ENCODE results near the gene KRTAP3-3. TPM values are rescaled to one million over a fixed set of nuclear protein-coding genes. Genes with fewer than 3 reads are reported as not detected.

Gene KRTAP3-3
- total and polyA plus RNA-seq, 4 experiments from 2014 or later: not detected

DNA sequence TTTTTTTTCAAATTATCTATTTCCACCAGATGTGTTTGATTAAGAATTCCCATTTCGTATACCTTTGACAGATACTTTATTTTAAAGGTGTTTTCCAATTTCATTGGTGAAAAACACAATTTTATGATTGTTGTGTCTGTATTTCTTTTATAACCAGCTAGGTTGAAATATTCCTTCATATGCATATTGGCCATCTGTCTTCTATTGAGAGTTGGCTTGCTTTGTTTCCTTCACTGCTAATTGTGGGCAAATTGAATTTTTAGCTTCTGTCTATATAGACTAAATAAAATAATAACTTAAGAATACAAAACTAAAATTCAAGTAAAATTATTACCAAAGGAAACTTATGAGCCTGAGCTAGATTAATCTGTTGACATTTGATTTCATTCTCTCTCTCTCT is 1.2 kb upstream of the KRTAP3-3 start:
- POLR2A ChIA-PET (ENCODE audit: partially characterized antibody): interaction anchor here (0.7 kb wide), 1 partner anchor 11 kb away, joined by 3 read pairs; no protein-coding TSS in a partner anchor

DNA sequence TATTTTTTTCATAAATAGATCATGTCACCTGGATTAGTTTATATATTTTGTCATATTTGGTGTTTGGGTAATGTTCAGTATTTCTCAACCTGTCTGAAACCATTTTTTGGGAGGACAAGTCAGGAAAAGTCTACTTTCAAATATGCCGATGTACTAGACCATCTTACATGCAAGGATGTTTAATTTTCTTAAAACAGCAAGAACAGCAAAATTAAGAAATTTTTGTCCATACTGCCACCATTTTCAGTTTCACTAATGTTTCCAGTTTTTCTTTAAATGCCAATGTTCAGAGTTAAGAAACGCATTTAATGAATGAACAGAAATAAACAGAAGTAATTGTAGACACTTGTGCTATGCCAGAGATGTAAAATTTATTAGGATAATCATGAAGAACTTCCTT is 880 bp downstream of the KRTAP3-3 start:
- Histone ChIP-seq H3K27ac (ENCODE audit: low read depth, low read length) (no peak overlapping the region), H3K27me3 (ENCODE audit: insufficient read depth, low read length) (peaks cover 5% of the 10 kb centered on the region), H3K4me1 (ENCODE audit: insufficient read depth, low read length) (no peaks in the 10 kb centered on the region), H3K9me3 (ENCODE audit: control insufficient read depth in 1 of 2, low read length in 2 of 2) (no peaks in the 10 kb centered on the region), H3K36me3 (ENCODE audit: insufficient read depth, low read length) (no peaks in the 10 kb centered on the region), H3K4me3 (ENCODE audit: low read length in 2 of 2) (no peak overlapping the region)
- H3K27ac Mint-ChIP-seq: no peak overlapping the region
- no peak overlapping the region for H3K4me3 Mint-ChIP-seq
- peaks cover 0 to 2% (median 0%) of the 10 kb centered on the region in 8 donors for H3K9me3 Mint-ChIP-seq
- peaks cover 36 to 45% of the 10 kb centered on the region in 2 donors for H3K27me3 Mint-ChIP-seq
- H3K36me3 Mint-ChIP-seq: no peaks in the 10 kb centered on the region
- peaks cover 0 to 1% (median 0%) of the 10 kb centered on the region in 4 donors for H3K4me1 Mint-ChIP-seq
- intact Hi-C loops (cut with micrococcal nuclease): no loop called here
- POLR2A ChIA-PET (ENCODE audit: partially characterized antibody): no interaction called here
- no peak for DNase-seq
- CTCF ChIA-PET (ENCODE audit: partially characterized antibody): no interaction called here

More for the DNA sequence above, 1.2 kb upstream of the KRTAP3-3 start:
- peaks cover 0 to 1% (median 0%) of the 10 kb centered on the region in 4 donors for H3K4me1 Mint-ChIP-seq
- Histone ChIP-seq H3K4me1 (ENCODE audit: insufficient read depth, low read length) (no peaks in the 10 kb centered on the region), H3K27me3 (ENCODE audit: insufficient read depth, low read length) (peaks cover 5% of the 10 kb centered on the region), H3K4me3 (ENCODE audit: low read length in 2 of 2) (no peak overlapping the region), H3K27ac (ENCODE audit: low read depth, low read length) (no peak overlapping the region), H3K9me3 (ENCODE audit: control insufficient read depth in 1 of 2, low read length in 2 of 2) (no peaks in the 10 kb centered on the region), H3K36me3 (ENCODE audit: insufficient read depth, low read length) (no peaks in the 10 kb centered on the region)
- peaks cover 0 to 2% (median 0%) of the 10 kb centered on the region in 8 donors for H3K9me3 Mint-ChIP-seq
- no peaks in the 10 kb centered on the region for H3K36me3 Mint-ChIP-seq
- no peak overlapping the region for H3K27ac Mint-ChIP-seq
- CTCF ChIA-PET (ENCODE audit: partially characterized antibody): interaction anchor here (1.4 kb wide), 1 partner anchor 554 kb away, joined by 3 read pairs; no protein-coding TSS in a partner anchor
- DNase-seq: no peak
- peaks cover 43 to 53% of the 10 kb centered on the region in 2 donors for H3K27me3 Mint-ChIP-seq
- peak overlapping the region in 1 of 8 donors; percentile 33 for H3K4me3 Mint-ChIP-seq
- intact Hi-C loops (cut with micrococcal nuclease): no loop called here

DNA sequence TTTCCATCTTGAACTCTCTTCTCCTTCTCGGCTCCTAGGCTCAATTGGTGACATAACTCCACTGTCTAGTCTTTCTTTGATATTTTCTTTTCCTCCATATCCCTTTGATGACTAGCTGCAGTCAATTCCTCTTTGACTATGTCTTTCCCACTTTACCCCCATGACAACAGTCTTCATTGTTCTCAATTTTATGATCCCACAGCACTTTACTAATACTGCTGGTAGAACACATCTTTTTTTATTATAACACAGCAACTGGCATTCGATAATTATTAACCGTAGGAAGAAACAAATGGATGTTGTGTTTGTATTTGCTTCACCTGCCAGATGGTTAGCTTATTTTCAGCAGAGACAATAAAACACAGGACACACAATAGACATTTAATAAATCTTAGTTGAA is 1.3 kb downstream of the KRTAP3-3 start:
- H3K4me1 ChIP-seq (ENCODE audit: insufficient read depth, low read length): no peaks in the 10 kb centered on the region
- Mint-ChIP-seq H3K4me3 (no peak overlapping the region), H3K9me3 (peaks cover 0 to 2% (median 0%) of the 10 kb centered on the region in 8 donors), H3K4me1 (peaks cover 0 to 1% (median 0%) of the 10 kb centered on the region in 4 donors), H3K36me3 (no peaks in the 10 kb centered on the region), H3K27me3 (peaks cover 35 to 43% of the 10 kb centered on the region in 2 donors), H3K27ac (no peak overlapping the region)
- no peak overlapping the region for H3K4me3 ChIP-seq (ENCODE audit: low read length in 2 of 2)
- no peaks in the 10 kb centered on the region for H3K9me3 ChIP-seq (ENCODE audit: control insufficient read depth in 1 of 2, low read length in 2 of 2)
- peaks cover 5% of the 10 kb centered on the region for H3K27me3 ChIP-seq (ENCODE audit: insufficient read depth, low read length)
- ChIA-PET POLR2A (ENCODE audit: partially characterized antibody) (no interaction called here), CTCF (ENCODE audit: partially characterized antibody) (no interaction called here)
- DNase-seq: no peak
- no peak overlapping the region for H3K27ac ChIP-seq (ENCODE audit: low read depth, low read length)
- intact Hi-C loops (cut with micrococcal nuclease): no loop called here
- no peaks in the 10 kb centered on the region for H3K36me3 ChIP-seq (ENCODE audit: insufficient read depth, low read length)

DNA sequence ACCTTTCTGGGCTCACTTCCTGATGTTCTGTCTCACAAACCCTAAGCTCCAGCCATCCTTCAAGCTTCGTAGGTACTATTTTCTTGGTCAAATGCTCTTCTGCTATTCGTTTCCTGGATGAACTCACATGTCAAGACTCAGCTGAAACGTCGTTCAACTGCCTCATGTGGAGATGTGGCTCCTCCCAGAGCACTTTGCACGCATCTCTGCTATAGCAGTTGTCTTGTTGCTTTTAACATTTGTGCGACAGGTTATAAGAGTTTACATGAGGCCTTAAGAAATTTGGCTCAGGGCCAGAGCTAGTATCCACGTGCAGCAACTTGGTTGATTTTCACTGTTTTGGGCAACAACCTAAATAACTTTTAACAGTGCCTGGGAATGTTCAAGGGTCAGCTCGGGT is 7.0 kb downstream of the KRTAP3-3 start:
- CTCF ChIA-PET (ENCODE audit: partially characterized antibody): no interaction called here
- Mint-ChIP-seq H3K36me3 (no peaks in the 10 kb centered on the region), H3K27ac (no peak overlapping the region), H3K4me1 (no peaks in the 10 kb centered on the region), H3K9me3 (no peaks in the 10 kb centered on the region), H3K4me3 (no peak overlapping the region), H3K27me3 (peaks cover 14 to 20% of the 10 kb centered on the region in 2 donors)
- H3K36me3 ChIP-seq (ENCODE audit: insufficient read depth, low read length): no peaks in the 10 kb centered on the region
- POLR2A ChIA-PET (ENCODE audit: partially characterized antibody): no interaction called here
- H3K27ac ChIP-seq (ENCODE audit: low read depth, low read length): no peak overlapping the region
- DNase-seq: no peak
- H3K27me3 ChIP-seq (ENCODE audit: insufficient read depth, low read length): no peaks in the 10 kb centered on the region
- no peaks in the 10 kb centered on the region for H3K9me3 ChIP-seq (ENCODE audit: control insufficient read depth in 1 of 2, low read length in 2 of 2)
- H3K4me1 ChIP-seq (ENCODE audit: insufficient read depth, low read length): no peaks in the 10 kb centered on the region
- no peak overlapping the region for H3K4me3 ChIP-seq (ENCODE audit: low read length in 2 of 2)
- intact Hi-C loops (cut with micrococcal nuclease): no loop called here

DNA sequence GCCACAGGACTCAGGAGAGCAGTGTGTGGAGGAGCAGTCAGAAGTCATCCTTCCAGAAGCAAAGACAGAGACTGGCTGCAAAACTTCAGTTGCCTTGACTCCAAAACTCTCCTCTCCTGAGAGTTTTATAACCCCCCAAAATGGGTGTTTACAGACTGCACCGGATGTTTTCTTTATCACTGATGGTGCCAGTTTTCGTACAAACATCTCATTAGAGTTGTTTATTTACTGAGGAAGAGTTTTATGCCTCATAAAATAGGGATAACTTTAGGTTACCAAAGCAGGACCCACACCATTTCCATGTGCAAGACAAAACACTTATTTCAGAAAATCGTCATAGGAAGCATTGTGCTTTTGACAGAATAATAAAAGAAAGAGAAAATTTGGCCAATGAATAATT is 9.7 kb downstream of the KRTAP3-3 start, which contains the start of gene KRT40:
Gene KRT40, minus strand, starts transcription at position 101 of the 400 bp plus-strand sequence. Its CDS starts 53 bp downstream, at position 48.
- Mint-ChIP-seq H3K4me3 (no peak within 1 kb of the TSS), H3K4me1 (no peaks in the 10 kb centered on the region), H3K27ac (no peak within 1 kb of the TSS), H3K36me3 (no peaks in the 10 kb centered on the region), H3K27me3 (peaks cover 8 to 23% of the 10 kb centered on the region in 2 donors), H3K9me3 (no peaks in the 10 kb centered on the region)
- Histone ChIP-seq H3K36me3 (ENCODE audit: insufficient read depth, low read length) (no peaks in the 10 kb centered on the region), H3K27me3 (ENCODE audit: insufficient read depth, low read length) (no peaks in the 10 kb centered on the region), H3K4me3 (ENCODE audit: low read length in 2 of 2) (no peak within 1 kb of the TSS), H3K9me3 (ENCODE audit: control insufficient read depth in 1 of 2, low read length in 2 of 2) (no peaks in the 10 kb centered on the region), H3K4me1 (ENCODE audit: insufficient read depth, low read length) (no peaks in the 10 kb centered on the region), H3K27ac (ENCODE audit: low read depth, low read length) (no peak within 1 kb of the TSS)
- DNase-seq: no peak
- intact Hi-C loops (cut with micrococcal nuclease): no loop called here
- CTCF ChIA-PET (ENCODE audit: partially characterized antibody): no interaction called here
- POLR2A ChIA-PET (ENCODE audit: partially characterized antibody): no interaction called here

DNA sequence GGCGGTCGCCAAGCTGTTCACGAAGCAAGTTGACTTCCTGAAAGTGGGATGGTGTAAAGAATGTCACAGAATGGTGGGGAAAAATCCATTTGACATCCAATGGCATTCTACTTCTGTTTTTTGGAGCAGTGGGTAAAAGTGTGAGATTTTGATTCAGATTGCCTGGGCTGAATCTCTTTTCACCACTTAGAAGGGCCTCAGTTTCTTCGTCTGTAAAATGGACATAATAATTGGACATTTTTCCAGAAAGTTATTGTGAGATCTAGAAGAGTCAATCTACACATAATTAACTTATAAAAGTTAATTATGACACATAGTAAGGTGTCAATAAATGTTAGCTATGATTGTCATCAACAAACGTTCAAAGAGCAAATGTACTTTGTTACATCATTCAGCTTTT is 12.8 kb downstream of the KRTAP3-3 start:
- CTCF ChIA-PET (ENCODE audit: partially characterized antibody): no interaction called here
- Histone ChIP-seq H3K4me3 (ENCODE audit: low read length in 2 of 2) (no peak overlapping the region), H3K9me3 (ENCODE audit: control insufficient read depth in 1 of 2, low read length in 2 of 2) (no peaks in the 10 kb centered on the region), H3K36me3 (ENCODE audit: insufficient read depth, low read length) (no peaks in the 10 kb centered on the region), H3K4me1 (ENCODE audit: insufficient read depth, low read length) (no peaks in the 10 kb centered on the region), H3K27ac (ENCODE audit: low read depth, low read length) (no peak overlapping the region), H3K27me3 (ENCODE audit: insufficient read depth, low read length) (peaks cover 6% of the 10 kb centered on the region)
- no peaks in the 10 kb centered on the region for H3K36me3 Mint-ChIP-seq
- no peak overlapping the region for H3K27ac Mint-ChIP-seq
- POLR2A ChIA-PET (ENCODE audit: partially characterized antibody): interaction anchor here (0.5 kb wide), 1 partner anchor 1838 kb away, joined by 3 read pairs; no protein-coding TSS in a partner anchor
- intact Hi-C loops (cut with micrococcal nuclease): no loop called here
- no peaks in the 10 kb centered on the region for H3K9me3 Mint-ChIP-seq
- no peak overlapping the region for H3K4me3 Mint-ChIP-seq
- peaks cover 12 to 20% of the 10 kb centered on the region in 2 donors for H3K27me3 Mint-ChIP-seq
- no peaks in the 10 kb centered on the region for H3K4me1 Mint-ChIP-seq
- no peak for DNase-seq

DNA sequence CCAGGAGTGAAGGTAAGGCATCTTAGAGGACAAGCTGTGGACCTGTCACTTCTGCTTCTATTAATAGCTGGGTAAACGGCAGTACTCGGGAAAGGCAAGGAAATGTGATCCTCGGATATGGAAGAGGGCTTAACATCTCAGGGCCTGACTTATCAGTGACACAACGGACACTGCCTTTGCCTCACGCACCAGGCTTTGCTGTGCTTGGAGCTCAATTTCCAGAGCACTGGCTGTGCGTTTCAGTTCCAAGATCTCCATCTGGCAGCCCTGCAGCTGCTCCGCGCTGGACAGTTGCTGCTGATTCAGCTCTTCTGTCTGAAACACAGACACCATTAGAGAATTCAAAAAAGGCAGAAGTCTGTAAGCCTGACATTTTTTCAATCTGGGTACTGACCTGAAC is 13.4 kb downstream of the KRTAP3-3 start:
- Mint-ChIP-seq H3K27ac (no peak overlapping the region), H3K4me1 (no peaks in the 10 kb centered on the region), H3K9me3 (no peaks in the 10 kb centered on the region), H3K27me3 (peaks cover 12 to 20% of the 10 kb centered on the region in 2 donors), H3K36me3 (no peaks in the 10 kb centered on the region), H3K4me3 (no peak overlapping the region)
- peaks cover 8% of the 10 kb centered on the region for H3K27me3 ChIP-seq (ENCODE audit: insufficient read depth, low read length)
- H3K36me3 ChIP-seq (ENCODE audit: insufficient read depth, low read length): no peaks in the 10 kb centered on the region
- POLR2A ChIA-PET (ENCODE audit: partially characterized antibody): interaction anchor here (0.5 kb wide), 1 partner anchor 1839 kb away, joined by 3 read pairs; no protein-coding TSS in a partner anchor
- no peak for DNase-seq
- H3K27ac ChIP-seq (ENCODE audit: low read depth, low read length): no peak overlapping the region
- no peak overlapping the region for H3K4me3 ChIP-seq (ENCODE audit: low read length in 2 of 2)
- CTCF ChIA-PET (ENCODE audit: partially characterized antibody): no interaction called here
- no peaks in the 10 kb centered on the region for H3K9me3 ChIP-seq (ENCODE audit: control insufficient read depth in 1 of 2, low read length in 2 of 2)
- no peaks in the 10 kb centered on the region for H3K4me1 ChIP-seq (ENCODE audit: insufficient read depth, low read length)
- intact Hi-C loops (cut with micrococcal nuclease): no loop called here

All from CD4-positive, alpha-beta memory T cell (primary cell).